Activated naive CD8-positive, alpha-beta T cell treated with anti-CD3 and anti-CD28 coated beads for 36 hours (primary cell): Measurements from ENCODE around the gene EIF4G3. TPM values are rescaled to one million over a fixed set of nuclear protein-coding genes. Genes with fewer than 3 reads are reported as not detected.
"Not testable (repeated sequence)": the region's sequence is repeated elsewhere in the genome, so short reads cannot be mapped to it uniquely, and the experiment has no call there.

Experiments
- DNase-seq: peaks from one replicate; pipeline ENCODE4 v3.0.0; 2021
- H3K27ac Mint-ChIP-seq: one replicate; pipeline ENCODE4 v1.8.0; 2022; ENCODE audit warnings: mild to moderate bottlenecking, moderate library complexity, mixed read lengths
- H3K27me3 Mint-ChIP-seq: one replicate; pipeline ENCODE4 v1.8.0; 2022; ENCODE audit warnings: mild to moderate bottlenecking, mixed read lengths
- H3K36me3 Mint-ChIP-seq: one replicate; pipeline ENCODE4 v1.8.0; 2021; ENCODE audit warnings: mild to moderate bottlenecking, mixed read lengths
- H3K4me1 Mint-ChIP-seq: one replicate; pipeline ENCODE4 v1.8.0; 2021; ENCODE audit warnings: mixed read lengths
- H3K4me3 Mint-ChIP-seq: one replicate; pipeline ENCODE4 v1.8.0; 2022; ENCODE audit warnings: mild to moderate bottlenecking, moderate library complexity, mixed read lengths
- H3K9me3 Mint-ChIP-seq: one replicate; pipeline ENCODE4 v1.8.0; 2022; ENCODE audit warnings: mixed read lengths
- total RNA-seq, 2 experiments: library from RNA; stranded (reverse); gene quantifications; one replicate each; pipeline ENCODE4 v1.2.3, GENCODE V29; 2021

EIF4G3 gene
- total RNA-seq, 2 experiments from 2014 or later: 51.1 to 55.9 TPM

DNA sequence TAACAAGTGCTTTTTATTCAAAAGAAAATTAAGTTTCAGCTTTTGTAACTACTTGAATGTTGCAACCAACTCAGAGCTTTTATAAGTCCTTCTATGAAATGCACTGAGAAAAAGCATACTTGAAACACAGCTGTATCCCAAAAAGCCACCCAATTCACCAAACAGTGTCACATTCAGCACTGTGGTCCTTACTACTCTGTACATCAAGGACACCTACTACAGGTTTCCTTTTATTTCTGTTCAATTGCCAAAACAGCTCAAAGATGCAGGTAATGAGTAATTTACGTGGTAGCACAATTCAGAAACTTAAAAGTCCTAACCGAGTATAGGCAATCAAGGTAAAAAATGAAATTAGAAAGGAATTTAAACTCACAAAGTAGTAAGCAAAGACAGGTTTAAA lies 2.5 kb downstream of the EIF4G3 start:
- Mint-ChIP-seq H3K27me3 (no peaks in the 10 kb centered on the region), H3K4me1 (peaks cover 27% of the 10 kb centered on the region), H3K4me3 (peak overlapping the region; percentile 86), H3K36me3 (peaks cover 35% of the 10 kb centered on the region), H3K27ac (no peak overlapping the region), H3K9me3 (no peaks in the 10 kb centered on the region)
- no peak for DNase-seq

DNA sequence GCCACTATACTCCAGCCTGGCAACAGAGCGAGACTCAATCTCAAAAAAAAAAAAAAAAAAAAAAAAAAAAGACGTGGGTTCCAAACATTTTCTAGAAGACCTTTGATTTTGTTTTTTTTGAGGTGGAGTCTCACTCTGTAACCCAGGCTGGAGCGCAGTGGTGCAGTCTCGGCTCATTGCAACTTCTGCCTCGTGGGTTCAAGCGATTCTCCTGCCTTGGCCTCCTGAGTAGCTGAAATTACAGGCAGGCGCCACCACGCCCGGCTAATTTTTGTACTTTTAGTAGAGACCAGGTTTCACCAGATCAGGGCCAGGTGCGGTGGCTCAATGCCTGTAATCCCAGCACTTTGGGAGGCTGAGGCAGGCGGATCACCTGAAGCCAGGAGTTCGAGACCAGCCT lies 3.6 kb downstream of the EIF4G3 start:
- not testable (repeated sequence) for DNase-seq, H3K27ac Mint-ChIP-seq, H3K4me3 Mint-ChIP-seq, H3K27me3 Mint-ChIP-seq, H3K9me3 Mint-ChIP-seq
- peaks cover 35% of the 10 kb centered on the region for H3K36me3 Mint-ChIP-seq
- peaks cover 27% of the 10 kb centered on the region for H3K4me1 Mint-ChIP-seq

DNA sequence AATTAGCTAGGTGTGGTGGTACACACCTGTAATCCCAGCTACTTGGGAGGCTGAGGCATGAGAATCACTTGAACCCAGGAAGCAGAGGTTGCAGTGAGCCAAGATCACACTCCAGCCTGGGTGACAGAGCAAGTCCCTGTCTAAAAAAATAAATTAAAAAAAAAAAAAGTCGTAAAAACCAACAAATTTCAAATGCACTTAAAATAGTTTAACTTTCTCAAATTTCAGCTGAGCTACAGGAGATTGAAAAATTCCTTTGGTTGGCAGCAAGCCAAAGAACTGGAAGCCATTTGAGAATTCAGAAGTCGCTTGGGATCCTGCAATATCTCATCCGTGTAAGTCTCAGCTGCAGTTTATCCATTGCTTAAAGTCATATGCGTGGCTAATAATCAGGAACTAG lies 5.9 kb downstream of the EIF4G3 start:
- H3K27me3 Mint-ChIP-seq, H3K4me3 Mint-ChIP-seq, H3K9me3 Mint-ChIP-seq, H3K27ac Mint-ChIP-seq, DNase-seq: not testable (repeated sequence)
- H3K36me3 Mint-ChIP-seq: peaks cover 42% of the 10 kb centered on the region
- peaks cover 23% of the 10 kb centered on the region for H3K4me1 Mint-ChIP-seq

DNA sequence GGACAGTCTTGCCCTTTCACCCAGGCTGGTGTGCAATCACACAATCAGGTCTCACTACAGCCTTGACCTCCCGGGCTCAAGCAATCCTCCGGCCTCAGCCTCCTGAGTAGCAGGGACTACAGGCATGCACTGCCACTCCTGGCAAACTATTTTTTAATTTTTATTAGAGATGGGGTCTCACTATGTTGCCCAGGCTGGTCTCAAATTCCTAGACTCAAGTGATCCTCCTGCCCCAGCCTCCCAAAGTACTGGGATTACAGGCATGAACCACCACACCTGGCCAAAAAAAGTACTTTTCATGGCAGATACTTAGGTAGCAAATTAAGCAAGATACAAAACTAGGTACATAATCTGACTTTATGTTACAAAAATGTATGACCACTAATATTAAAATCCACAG lies 8.3 kb downstream of the EIF4G3 start:
- no peaks in the 10 kb centered on the region for H3K9me3 Mint-ChIP-seq
- H3K4me1 Mint-ChIP-seq: peaks cover 13% of the 10 kb centered on the region
- H3K27me3 Mint-ChIP-seq: no peaks in the 10 kb centered on the region
- DNase-seq: no peak
- H3K4me3 Mint-ChIP-seq: no peak overlapping the region
- no peak overlapping the region for H3K27ac Mint-ChIP-seq
- peaks cover 35% of the 10 kb centered on the region for H3K36me3 Mint-ChIP-seq

DNA sequence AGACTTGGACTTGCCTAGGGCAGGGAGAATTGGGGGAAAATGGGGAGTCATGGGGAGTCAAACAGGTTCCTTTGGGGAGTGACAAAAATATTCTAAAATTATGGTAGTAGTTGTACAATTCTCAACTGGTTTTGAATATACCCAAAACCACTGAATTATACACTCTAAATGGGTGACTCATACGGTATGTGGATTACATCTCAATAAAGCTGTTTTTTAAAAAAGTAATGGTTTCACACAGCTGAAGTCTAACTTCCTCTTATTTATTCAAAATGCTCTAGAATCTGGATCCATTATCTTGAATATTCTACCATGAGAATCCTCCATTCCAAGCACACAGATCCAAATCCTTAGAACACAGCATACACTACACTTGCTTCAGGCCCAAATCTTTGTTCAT lies 11.1 kb downstream of the EIF4G3 start:
- H3K27ac Mint-ChIP-seq: no peak overlapping the region
- peaks cover 11% of the 10 kb centered on the region for H3K4me1 Mint-ChIP-seq
- H3K4me3 Mint-ChIP-seq: no peak overlapping the region
- H3K27me3 Mint-ChIP-seq: no peaks in the 10 kb centered on the region
- no peaks in the 10 kb centered on the region for H3K9me3 Mint-ChIP-seq
- no peak for DNase-seq
- H3K36me3 Mint-ChIP-seq: peaks cover 31% of the 10 kb centered on the region

DNA sequence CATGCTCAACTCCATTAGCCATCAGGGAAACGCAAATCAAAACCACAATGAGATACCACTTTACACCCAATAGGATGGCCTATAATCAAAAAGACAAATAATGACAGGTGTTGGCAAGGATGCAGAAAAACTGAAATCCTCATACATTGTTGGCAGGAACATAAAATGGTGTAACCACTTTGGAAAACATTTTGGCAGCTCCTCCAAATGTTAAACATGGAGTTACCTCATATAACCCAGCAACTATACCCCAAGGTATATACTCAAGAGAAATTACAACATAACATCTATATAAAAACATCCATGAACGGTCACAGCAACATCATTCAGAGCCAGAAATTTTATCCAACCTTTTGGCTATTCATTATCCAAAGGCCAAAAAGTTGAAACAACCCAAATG lies 11.6 kb downstream of the EIF4G3 start:
- no peak for DNase-seq
- Mint-ChIP-seq H3K27ac (no peak overlapping the region), H3K4me1 (peaks cover 11% of the 10 kb centered on the region), H3K9me3 (no peaks in the 10 kb centered on the region), H3K4me3 (no peak overlapping the region), H3K36me3 (peaks cover 30% of the 10 kb centered on the region), H3K27me3 (no peaks in the 10 kb centered on the region)

DNA sequence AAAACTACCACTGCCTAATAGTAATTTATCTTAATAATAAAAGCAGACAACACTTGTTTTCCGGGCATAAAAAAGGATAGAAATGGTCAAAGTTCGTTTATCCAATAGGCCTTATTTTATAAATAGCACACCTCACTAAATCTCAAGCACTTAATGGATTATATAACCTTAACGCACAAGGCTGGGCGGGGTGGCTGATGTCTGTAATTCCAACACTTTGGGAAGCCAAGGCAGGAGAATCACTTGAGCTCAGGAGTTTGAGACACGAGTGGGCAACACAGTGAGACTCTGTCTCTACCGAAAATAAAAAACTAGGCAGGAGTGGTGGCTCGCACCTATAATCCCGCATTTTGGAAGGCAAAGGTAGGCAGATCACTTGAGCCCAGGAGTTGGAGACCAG lies 12.4 kb downstream of the EIF4G3 start:
- Mint-ChIP-seq H3K9me3 (no peaks in the 10 kb centered on the region), H3K27me3 (no peaks in the 10 kb centered on the region), H3K4me1 (peaks cover 11% of the 10 kb centered on the region), H3K36me3 (peaks cover 30% of the 10 kb centered on the region), H3K4me3 (no peak overlapping the region), H3K27ac (no peak overlapping the region)
- no peak for DNase-seq

DNA sequence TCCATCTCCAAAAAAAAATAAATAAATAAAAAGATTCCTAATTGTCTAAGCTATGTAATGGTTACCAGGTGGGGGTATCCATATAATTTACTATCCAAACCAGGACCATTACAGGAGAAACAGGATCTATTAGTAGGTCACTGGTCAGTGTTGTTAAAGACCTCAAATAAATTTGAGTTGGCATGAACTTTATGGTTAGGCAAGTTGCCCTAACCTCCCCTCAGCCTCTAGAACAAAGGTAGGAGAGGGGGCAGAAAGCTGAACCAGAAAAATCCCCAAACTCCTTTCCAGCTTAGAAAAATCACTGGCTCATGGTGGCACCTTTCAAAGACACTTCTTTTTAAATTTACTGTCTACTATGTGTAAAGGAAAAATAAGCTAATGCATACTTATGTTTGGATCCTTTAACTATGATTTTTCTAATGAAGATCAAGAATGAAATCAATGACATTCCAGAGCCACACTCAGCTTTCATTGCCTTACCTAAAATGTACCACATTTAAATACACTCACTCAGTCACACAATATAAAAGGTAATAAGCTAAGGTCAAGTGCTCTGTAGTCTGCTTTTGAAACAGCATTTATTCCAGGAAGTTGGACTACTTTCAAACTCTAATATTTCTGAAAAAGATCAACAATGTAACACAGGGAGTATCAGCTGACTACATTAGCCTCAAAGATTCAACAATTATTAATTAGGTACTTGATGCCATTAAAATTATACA lies 13.8 kb downstream of the EIF4G3 start:
- Mint-ChIP-seq H3K9me3 (no peaks in the 10 kb centered on the region), H3K36me3 (peaks cover 36% of the 10 kb centered on the region), H3K4me1 (peaks cover 14% of the 10 kb centered on the region), H3K27ac (no peak overlapping the region), H3K4me3 (no peak overlapping the region), H3K27me3 (no peaks in the 10 kb centered on the region)
- DNase-seq: no peak

DNA sequence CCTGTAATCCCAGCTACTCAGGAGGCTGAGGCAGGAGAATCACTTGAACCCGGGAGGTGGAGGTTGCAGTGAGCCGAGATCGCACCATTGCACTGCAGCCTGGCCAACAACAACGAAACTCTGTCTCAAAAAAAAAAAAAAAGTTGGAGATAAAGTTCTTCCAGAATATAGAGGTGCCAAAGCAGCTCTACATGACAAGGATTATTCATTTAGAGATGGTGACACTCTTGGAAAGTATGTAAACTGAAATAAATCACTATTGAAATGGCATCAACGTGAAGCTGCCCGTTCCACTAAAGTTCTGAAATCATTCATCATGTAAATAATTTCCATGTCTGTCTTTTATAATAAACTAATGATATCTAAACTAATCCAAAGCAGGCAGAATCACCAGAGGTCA lies 14.9 kb downstream of the EIF4G3 start:
- H3K27me3 Mint-ChIP-seq: no peaks in the 10 kb centered on the region
- H3K36me3 Mint-ChIP-seq: peaks cover 31% of the 10 kb centered on the region
- no peak overlapping the region for H3K27ac Mint-ChIP-seq
- H3K9me3 Mint-ChIP-seq: no peaks in the 10 kb centered on the region
- no peak for DNase-seq
- H3K4me3 Mint-ChIP-seq: no peak overlapping the region
- peaks cover 14% of the 10 kb centered on the region for H3K4me1 Mint-ChIP-seq

DNA sequence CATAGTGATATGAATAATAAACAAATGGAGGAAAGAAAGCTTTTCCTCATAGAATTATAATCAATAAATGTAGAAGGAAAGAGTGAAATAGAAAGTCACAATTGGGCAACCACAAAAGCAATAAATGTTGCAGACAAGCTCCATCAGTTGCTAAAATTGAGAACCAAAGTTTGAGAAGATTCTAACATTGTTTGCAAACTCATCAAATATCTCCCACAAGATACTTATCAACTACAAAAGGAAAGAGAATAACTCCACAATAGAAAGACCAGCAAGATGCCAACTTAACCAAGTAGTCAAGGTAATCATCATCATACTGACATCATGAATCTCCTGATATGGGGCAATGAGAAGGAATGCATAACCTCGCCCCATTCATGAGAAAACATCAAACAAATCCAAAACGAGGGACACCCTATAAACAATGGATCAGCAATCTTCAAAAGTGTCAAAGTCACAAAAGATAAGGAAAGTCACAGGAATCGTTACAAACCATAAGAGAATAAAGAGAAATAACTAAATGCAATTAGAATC lies 16.4 kb downstream of the EIF4G3 start:
- no peaks in the 10 kb centered on the region for H3K9me3 Mint-ChIP-seq
- H3K27ac Mint-ChIP-seq: no peak overlapping the region
- no peak for DNase-seq
- peaks cover 25% of the 10 kb centered on the region for H3K36me3 Mint-ChIP-seq
- no peaks in the 10 kb centered on the region for H3K27me3 Mint-ChIP-seq
- H3K4me3 Mint-ChIP-seq: no peak overlapping the region
- peaks cover 6% of the 10 kb centered on the region for H3K4me1 Mint-ChIP-seq

DNA sequence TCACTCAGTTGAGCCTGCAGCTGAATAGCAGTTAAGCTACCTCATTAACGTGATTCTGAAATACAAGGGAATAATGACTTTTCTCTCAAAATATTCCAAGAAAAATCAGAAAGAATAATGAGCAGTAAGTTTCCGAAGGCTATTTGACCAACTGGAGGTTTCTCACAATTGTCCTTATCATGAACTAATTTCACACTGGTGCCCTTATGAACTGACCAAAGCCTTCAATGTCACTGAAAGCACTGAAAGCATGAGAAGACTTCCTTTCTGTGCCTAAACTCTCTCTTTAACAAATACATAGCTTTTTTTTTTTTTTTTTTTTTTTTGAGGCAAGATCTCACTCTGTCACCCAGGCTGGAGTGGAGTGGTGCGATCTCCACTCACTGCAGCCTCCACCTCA lies 18.8 kb downstream of the EIF4G3 start:
- Mint-ChIP-seq H3K9me3 (no peaks in the 10 kb centered on the region), H3K36me3 (peaks cover 18% of the 10 kb centered on the region), H3K27ac (no peak overlapping the region), H3K4me3 (no peak overlapping the region), H3K27me3 (no peaks in the 10 kb centered on the region), H3K4me1 (peaks cover 8% of the 10 kb centered on the region)
- DNase-seq: no peak

DNA sequence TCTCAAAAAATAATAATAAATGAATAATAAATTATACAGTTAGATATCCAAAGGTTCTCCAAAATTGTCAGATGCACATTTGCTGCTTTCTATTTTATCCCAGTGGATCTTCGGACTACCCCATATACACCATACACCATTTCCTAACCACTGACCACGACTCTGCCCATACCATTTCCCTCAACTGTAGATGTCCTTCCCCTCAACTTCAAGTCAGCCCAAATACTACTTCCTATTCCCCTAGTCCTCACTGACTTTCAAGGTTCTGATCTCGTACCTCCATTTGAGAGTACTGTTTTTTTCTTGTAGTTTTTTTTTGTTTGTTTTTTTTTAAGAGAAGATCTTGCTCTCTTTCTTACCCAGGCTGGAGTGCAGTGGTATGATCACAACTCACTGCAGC lies 19.6 kb downstream of the EIF4G3 start:
- no peaks in the 10 kb centered on the region for H3K27me3 Mint-ChIP-seq
- peaks cover 8% of the 10 kb centered on the region for H3K4me1 Mint-ChIP-seq
- no peak overlapping the region for H3K4me3 Mint-ChIP-seq
- no peak for DNase-seq
- H3K36me3 Mint-ChIP-seq: peaks cover 16% of the 10 kb centered on the region
- H3K9me3 Mint-ChIP-seq: no peaks in the 10 kb centered on the region
- no peak overlapping the region for H3K27ac Mint-ChIP-seq

DNA sequence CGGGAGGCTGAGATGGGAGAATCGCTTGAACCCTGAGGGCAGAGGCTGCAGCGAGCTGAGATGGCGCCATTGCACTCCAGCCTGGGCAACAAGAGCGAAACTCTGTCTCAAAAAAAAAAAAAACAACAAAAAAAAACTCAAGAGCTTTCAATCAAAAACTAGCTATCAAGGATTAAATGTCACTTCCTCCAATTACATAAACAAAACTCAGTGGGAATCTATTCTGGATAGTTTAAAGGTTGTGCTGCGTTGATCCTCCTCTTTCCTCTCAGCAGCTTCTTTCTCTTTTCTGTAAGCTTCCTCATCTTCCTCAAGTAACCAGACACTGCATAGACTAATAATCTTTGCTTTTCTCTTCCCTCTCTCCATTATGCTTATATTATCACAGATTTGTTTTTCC lies 20.7 kb downstream of the EIF4G3 start:
- Mint-ChIP-seq H3K27ac (no peak overlapping the region), H3K27me3 (no peaks in the 10 kb centered on the region), H3K9me3 (no peaks in the 10 kb centered on the region), H3K4me1 (peaks cover 8% of the 10 kb centered on the region), H3K36me3 (peaks cover 13% of the 10 kb centered on the region), H3K4me3 (no peak overlapping the region)
- no peak for DNase-seq

DNA sequence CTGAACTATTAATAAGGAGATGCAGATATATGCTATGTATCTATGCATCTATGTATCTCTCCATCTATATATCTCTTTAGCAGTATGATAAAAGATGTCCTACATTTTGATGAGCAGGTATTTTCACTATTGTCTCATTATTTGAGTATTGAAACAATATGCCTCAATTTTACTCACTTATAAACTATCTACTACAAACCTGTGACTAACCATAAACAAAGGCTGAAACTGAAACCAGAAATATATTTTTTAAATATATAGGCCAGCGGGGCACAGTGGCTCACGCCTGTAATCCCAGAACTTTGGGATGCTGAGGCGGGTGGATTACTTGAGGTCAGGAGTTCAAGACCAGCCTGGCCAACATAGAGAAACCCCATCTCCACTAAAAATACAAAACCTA lies 22.0 kb downstream of the EIF4G3 start:
- DNase-seq: no peak
- Mint-ChIP-seq H3K27ac (no peak overlapping the region), H3K27me3 (no peaks in the 10 kb centered on the region), H3K4me3 (no peak overlapping the region), H3K9me3 (no peaks in the 10 kb centered on the region), H3K36me3 (peaks cover 11% of the 10 kb centered on the region), H3K4me1 (peaks cover 8% of the 10 kb centered on the region)

DNA sequence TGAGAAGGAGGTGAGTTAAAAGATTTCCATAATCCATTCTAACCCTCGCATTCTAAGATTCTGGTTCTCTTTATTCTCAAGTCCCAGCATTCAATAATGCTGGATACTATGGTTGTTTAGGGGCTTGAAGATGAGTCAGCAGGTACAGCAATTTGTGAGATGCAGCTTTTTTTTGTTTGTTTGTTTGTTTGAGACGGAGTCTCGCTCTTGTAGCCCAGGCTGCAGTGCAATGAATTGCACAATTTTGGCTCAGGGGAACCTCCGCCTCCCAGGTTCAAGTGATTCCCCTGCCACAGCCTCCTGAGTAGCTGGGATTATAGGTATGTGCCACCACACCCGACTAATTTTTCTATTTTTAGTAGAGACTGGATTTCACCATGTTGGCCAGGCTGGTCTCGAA lies 23.3 kb downstream of the EIF4G3 start:
- Mint-ChIP-seq H3K4me3 (no peak overlapping the region), H3K4me1 (peaks cover 6% of the 10 kb centered on the region), H3K36me3 (peaks cover 10% of the 10 kb centered on the region), H3K27ac (no peak overlapping the region), H3K27me3 (no peaks in the 10 kb centered on the region), H3K9me3 (no peaks in the 10 kb centered on the region)
- no peak for DNase-seq

DNA sequence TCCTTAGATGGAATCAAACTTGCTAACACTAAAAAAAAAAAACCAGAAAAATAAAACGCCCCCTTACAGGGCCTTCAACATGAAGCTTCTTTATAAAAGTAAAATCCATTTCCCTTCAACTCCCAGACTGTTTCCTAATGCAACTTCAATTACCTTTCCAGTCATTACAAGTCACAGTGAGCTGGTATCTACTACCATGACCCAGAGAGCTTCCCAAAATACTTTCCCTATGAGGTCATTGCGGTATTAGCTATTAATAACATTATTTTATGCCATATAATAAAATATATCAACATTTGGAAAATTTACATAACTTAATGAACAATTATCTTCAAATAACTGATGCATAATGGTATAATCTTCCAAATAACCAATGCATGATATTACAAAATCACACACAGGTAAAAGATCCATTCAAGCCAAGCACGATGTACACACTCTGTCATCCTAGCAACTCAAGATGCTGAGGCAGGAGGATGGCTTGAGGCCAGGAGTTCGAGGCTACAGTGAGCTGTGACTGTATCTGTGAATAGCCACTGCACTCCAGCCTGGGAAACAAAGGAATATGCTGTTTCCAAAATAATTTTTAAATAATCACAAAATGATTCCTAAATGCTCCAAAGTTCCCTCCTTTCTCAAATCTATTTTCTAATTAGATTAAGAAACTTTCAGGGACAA lies 24.1 kb downstream of the EIF4G3 start:
- Mint-ChIP-seq H3K36me3 (peaks cover 14% of the 10 kb centered on the region), H3K27me3 (no peaks in the 10 kb centered on the region), H3K4me3 (no peak overlapping the region), H3K9me3 (no peaks in the 10 kb centered on the region), H3K4me1 (peaks cover 6% of the 10 kb centered on the region), H3K27ac (no peak overlapping the region)
- DNase-seq: no peak
